GM13977 (cell line): ENCODE data around the gene LNPK.

Experiments
- DNase-seq: peaks from one replicate; pipeline ENCODE4 v3.0.0; 2012; ENCODE audit warnings: low spot score
- in situ Hi-C: fragments of 300-500 bp; cut with MboI; formaldehyde crosslinking; loops from one replicate; pipeline ENCODE4 v1.12.0; 2022; ENCODE audit warnings: low sequenced_read_pairs, low pct_unique_long_range_greater_than_20kb, mixed read lengths, inconsistent platforms; ENCODE audit not compliant: unreplicated experiment
- TF ChIP-seq, protein P1 (sequence below): IDR thresholded peaks from 2 replicates; pipeline ENCODE4 v1.5.1; 2012; ENCODE audit warnings: mild to moderate bottlenecking, control low read depth; ENCODE audit not compliant: insufficient read depth; ENCODE audit errors: extremely low read depth, missing control alignments

Gene LNPK

DNA sequence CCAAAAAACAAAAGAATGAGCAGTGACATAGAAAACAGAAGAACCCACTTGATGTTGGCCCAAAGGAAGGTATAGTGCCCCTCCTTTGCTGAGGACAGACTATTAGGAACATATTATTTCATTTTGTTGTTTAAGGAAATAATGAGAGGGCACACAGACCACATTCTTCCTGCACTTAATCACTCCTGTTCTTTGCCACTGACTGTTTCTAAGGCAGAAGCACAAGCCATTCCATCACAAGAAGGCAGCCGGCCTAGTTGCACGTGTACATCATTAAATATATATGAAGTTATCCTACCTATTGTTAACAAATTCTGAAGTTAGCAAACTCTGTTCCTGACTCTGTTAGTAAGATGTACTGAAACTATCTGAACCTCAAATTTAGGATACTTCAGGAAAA lies 110.0 kb downstream of the LNPK start:
- TF ChIP-seq, protein P1, sequence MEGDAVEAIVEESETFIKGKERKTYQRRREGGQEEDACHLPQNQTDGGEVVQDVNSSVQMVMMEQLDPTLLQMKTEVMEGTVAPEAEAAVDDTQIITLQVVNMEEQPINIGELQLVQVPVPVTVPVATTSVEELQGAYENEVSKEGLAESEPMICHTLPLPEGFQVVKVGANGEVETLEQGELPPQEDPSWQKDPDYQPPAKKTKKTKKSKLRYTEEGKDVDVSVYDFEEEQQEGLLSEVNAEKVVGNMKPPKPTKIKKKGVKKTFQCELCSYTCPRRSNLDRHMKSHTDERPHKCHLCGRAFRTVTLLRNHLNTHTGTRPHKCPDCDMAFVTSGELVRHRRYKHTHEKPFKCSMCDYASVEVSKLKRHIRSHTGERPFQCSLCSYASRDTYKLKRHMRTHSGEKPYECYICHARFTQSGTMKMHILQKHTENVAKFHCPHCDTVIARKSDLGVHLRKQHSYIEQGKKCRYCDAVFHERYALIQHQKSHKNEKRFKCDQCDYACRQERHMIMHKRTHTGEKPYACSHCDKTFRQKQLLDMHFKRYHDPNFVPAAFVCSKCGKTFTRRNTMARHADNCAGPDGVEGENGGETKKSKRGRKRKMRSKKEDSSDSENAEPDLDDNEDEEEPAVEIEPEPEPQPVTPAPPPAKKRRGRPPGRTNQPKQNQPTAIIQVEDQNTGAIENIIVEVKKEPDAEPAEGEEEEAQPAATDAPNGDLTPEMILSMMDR, result no peak
- in situ Hi-C loops, result no loop called here
- no peak for DNase-seq

DNA sequence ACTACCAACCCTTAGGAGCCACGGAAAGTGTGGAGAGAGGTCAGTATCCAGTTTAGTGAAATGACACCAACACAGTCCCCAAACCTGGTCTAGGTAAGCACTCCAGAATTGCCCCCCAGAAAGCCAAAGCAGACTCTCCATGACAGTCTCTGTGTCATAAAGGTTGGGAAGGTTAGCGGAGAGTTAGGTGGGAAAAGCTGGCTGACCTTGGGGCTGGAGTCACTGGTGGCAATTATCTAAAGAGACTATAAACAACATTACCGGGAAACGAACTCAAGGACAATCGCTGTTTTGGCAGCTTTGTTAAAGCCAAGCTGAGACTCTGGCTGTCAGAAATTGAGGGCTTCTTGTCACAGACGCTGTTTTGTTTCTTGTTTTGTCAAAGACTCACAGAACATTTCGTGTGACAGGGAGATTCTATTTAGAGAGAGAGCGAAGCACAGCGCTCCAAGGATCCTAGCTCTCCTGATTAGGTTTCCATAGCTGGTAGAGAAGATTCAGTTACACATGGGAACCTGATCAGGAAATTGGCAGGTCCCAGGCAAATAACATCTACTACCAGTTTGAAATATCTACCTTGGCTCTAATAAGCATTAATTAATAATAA lies 111.3 kb downstream of the LNPK start:
- no peak for DNase-seq
- TF ChIP-seq, protein P1, result no peak
- in situ Hi-C loops, result no loop called here

DNA sequence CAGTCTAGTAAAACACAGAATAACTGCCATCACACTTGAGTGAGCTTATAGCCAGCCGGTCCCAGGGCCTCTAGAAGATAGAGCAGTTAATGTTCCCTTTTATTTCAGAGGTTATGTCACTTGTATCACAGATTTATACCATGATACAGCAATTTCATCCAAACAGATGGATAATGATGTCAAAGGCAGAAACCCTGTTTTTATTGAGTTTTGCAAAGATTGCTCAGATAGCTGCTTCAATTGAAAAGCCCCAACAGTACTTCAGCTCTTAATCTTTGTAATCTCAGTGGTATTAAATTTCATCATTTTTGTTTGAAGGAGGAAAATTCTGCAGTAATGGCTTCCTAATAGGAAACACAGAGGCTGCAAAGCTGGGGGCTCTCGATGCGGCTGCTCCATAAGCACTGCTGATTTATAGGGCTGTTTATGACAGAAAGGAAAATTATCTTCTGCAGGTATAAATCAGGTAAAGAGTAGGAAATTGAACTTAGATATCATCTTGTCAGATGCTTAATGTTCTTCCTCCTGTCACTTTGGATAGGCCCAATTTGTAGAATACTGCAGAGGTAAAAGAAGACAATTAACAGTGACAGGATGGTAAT lies 112.3 kb downstream of the LNPK start:
- TF ChIP-seq, protein P1, result no peak
- no peak for DNase-seq

DNA sequence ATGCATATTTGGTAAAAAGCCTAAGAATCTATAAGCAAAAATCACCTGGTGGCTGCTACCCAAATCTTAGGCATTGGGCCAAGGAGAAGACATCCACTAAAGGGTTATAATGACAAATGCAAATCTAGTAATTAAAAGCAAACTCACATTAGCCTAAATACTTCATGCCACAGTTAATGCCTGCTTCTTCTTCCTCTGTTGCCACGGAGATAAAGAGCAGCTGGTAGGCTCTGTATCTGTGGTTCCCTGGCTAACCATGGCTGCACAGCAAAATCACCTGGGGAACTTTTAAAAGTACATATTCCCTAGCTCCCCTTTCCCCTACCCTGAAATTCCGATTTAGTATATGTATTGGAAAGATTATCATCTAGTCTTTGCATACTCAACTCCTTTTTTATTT lies 114.3 kb downstream of the LNPK start:
- in situ Hi-C loops, result no loop called here
- TF ChIP-seq, protein P1, result no peak
- no peak for DNase-seq

More for the DNA sequence above, 112.3 kb downstream of the LNPK start:
- in situ Hi-C loops, result no loop called here

DNA sequence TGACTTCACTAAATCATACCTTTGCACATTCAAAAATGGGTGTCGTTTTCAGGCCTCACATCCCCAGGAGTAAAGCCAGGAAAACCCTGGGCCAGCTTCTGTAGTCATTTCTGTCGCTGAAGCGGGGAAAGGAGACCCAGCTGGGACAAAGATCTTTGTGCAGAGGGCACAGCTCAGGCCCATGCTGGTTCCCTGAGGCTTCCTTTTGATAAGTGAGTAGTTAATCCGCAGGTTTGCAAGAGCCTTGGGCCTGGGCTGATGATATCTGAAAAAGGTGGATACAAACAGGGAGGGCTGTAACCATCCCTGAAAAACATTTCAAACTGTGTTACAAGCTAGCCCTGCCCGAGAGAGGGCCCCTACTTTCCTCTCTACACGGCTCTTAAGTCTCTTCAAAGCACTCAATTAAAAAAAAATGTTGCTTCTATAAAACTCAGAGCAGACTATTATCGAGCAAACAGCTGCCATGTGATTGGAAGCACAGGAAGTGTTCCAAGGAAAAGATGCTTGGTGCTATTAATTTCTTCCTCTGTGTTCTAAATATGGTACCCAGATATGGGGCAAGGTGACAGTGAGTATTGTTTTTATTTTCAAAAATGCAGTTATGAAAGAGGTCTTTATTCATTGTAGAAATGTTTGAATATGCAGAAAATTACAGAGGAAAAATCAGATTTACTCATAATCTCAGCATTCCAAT lies 117.2 kb downstream of the LNPK start:
- in situ Hi-C loops, result no loop called here
- DNase-seq, result no peak
- TF ChIP-seq, protein P1, result no peak

DNA sequence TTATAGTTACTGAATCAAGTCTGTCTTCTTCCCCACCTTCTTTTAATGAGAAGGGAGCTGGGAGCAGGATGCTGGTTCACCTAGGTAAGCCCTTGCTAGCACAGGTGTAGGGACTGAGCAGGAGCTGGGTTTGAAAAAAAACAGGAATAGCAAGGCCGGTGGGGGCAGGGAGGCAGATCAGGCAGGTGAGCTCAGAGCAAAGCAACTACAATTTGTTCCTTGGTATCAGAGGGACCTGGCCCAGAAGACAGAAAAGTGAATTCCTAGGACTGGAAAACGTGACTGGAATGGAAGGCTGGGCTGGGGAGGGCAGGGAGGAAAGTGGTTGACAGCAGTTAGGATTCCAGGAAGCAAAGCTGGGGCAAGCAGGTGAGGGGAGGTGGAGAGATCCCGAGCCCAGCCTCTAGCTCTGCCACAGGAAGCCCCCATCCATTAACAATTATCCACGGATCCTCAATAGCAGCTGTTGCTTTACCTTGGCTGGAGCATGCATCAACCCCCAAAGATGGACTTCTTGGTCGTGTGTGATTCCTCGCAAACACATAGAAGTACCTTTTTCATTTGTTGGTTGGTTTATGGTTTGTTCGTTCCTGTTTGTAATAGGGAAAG lies 118.4 kb downstream of the LNPK start:
- no peak for DNase-seq
- in situ Hi-C loops, result no loop called here
- TF ChIP-seq, protein P1, result no peak
